Nephron progenitor cell (in vitro differentiated cells): Measurements from ENCODE around the gene ACP1.

Source experiments
- DNase-seq: peaks from one replicate; pipeline ENCODE4 v3.0.0; 2021
- H3K27ac Mint-ChIP-seq: 2 replicates; pipeline ENCODE4 v1.8.0; 2021; ENCODE audit warnings: mild to moderate bottlenecking, moderate library complexity, mixed read lengths
- H3K27me3 Mint-ChIP-seq: 2 replicates; pipeline ENCODE4 v1.8.0; 2021; ENCODE audit warnings: mild to moderate bottlenecking, low read depth, mixed read lengths; ENCODE audit not compliant: poor library complexity
- H3K36me3 Mint-ChIP-seq: 2 replicates; pipeline ENCODE4 v1.8.0; 2021; ENCODE audit warnings: low read depth, mixed read lengths
- H3K4me1 Mint-ChIP-seq: 2 replicates; pipeline ENCODE4 v1.8.0; 2021; ENCODE audit warnings: mixed read lengths
- H3K4me3 Mint-ChIP-seq: 2 replicates; pipeline ENCODE4 v1.8.0; 2021; ENCODE audit warnings: mild to moderate bottlenecking, moderate library complexity, mixed read lengths
- H3K9me3 Mint-ChIP-seq: 2 replicates; pipeline ENCODE4 v1.8.0; 2021; ENCODE audit warnings: mild to moderate bottlenecking, moderate library complexity, mixed read lengths
- CTCF ChIP-seq: fragments of 200-600 bp; sonication (generic); IDR thresholded peaks from 2 replicates; pipeline ENCODE4 v1.5.0; 2021; ENCODE audit warnings: antibody characterized with exemption

Gene ACP1

DNA sequence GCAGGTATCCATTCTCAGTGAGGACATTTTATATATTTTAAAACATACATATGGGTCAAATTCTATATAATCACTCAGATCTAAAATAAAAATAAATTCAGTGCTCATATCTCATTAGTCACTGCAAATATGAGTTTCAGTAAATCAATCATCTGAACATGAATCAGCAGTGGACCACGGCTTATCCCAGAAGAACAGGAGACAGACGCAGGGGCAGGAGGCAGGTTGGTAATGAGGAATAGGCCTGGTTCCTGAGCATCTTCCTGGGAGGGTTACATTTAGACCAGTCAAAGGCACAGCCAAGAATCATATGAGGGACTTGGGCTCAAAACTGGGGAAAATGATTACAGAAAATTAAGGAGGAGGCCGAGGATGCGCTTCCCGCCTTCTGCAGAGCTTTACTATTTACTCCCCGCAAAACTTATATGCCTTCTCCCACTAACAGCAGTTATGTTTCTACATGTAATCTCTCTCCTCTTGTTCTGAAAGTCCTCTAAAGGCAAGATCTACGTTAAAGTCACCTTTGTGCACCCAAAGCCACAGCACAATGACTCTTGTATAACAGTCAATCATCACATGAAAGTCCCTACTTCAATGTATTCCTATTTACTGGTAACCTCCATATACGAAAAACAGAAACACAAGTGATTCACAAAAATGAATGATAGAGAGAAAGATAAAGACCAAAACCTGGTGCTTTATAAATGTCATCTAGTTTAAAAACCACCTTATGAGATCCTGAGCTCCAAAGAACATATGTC, 36.0 kb upstream of the ACP1 start:
- no peak overlapping the region for H3K4me3 Mint-ChIP-seq
- H3K36me3 Mint-ChIP-seq, result peaks cover 53% of the 10 kb centered on the region
- no peak for TF ChIP-seq CTCF
- H3K27ac Mint-ChIP-seq, result no peak overlapping the region
- no peaks in the 10 kb centered on the region for H3K9me3 Mint-ChIP-seq
- no peaks in the 10 kb centered on the region for H3K27me3 Mint-ChIP-seq
- H3K4me1 Mint-ChIP-seq, result no peaks in the 10 kb centered on the region
- DNase-seq, result no peak

DNA sequence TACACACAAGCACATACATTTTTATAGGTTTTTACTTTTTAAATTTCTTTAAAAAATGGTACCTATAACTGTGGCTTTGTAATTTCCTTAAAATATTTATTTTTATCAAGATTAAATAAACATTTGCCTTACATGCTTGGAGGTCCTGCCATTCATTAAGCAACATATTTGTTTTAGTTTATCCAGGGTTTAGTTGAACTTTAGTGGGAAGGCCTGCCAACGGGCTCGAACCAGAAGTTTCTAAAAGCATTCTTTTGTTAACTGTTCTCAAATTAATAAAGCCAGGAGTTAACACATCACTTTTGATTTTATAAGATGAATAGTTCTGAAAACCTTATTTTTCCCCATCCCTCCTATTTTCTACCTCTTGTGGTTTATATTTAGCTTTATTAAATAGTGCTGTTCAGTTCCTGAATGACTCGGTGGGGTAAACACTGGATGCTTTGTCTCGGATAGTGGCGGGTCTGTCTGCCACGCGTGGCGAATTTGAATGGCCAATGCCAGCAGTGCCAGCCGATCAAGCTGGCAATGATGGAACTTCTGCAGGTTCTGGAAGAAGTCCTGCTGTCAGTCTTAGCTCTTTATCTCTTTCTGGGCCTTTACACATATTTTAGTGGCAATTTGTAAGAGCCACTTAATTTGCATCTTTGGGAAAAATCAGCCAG, 33.1 kb upstream of the ACP1 start:
- peaks cover 36% of the 10 kb centered on the region for H3K36me3 Mint-ChIP-seq
- no peak for DNase-seq
- no peaks in the 10 kb centered on the region for H3K9me3 Mint-ChIP-seq
- no peak overlapping the region for H3K4me3 Mint-ChIP-seq
- no peaks in the 10 kb centered on the region for H3K27me3 Mint-ChIP-seq
- peak overlapping the region; percentile 39 for H3K27ac Mint-ChIP-seq
- TF ChIP-seq CTCF, result no peak
- no peaks in the 10 kb centered on the region for H3K4me1 Mint-ChIP-seq

DNA sequence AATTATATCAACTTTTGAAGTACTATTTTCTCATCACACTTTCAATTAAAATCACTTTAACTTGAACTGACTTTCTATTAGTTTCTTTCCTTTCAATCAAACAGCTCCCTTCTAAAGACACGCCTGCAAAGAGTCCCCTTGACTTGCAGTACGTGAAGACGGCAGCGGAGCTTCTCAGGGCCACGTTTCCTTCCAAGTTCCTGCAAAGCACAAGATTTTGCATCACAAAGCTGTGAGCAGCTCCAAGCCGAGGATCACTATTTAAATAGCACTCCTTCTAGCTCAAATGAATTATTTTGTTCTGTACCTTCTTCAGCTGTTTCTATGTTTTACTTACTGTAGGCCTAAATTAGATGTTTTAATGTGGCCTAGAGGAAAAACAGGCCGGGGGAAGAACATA, 31.7 kb upstream of the ACP1 start:
- Mint-ChIP-seq H3K4me3 (no peak overlapping the region), H3K4me1 (peaks cover 2% of the 10 kb centered on the region), H3K9me3 (no peaks in the 10 kb centered on the region), H3K36me3 (peaks cover 23% of the 10 kb centered on the region), H3K27me3 (no peaks in the 10 kb centered on the region), H3K27ac (peak overlapping the region; percentile 79)
- DNase-seq, result no peak
- no peak for TF ChIP-seq CTCF

DNA sequence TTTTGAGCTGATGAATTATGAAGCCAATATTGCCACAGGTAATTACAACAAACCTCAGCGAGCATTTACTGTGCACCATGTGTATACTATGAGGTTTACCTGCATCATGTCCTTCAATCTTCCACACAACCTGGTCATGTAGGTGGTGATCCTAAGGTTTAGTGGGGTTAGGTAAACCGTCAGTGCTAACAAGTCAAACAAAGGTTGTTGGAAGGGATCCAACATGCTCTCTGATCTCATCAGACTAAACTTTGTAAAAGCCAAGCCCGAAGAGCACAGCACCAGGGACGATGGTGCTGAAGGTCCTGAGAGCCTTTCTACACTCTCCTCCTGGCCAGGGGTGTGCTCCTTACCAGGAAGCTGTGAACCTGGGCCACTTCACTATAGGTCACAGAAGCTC, 30.3 kb upstream of the ACP1 start:
- no peak for TF ChIP-seq CTCF
- no peak for DNase-seq

GRCh38 chr2:236993-237539, 27.7 kb upstream of the ACP1 start:
- Mint-ChIP-seq H3K27me3 (no peaks in the 10 kb centered on the region), H3K36me3 (peaks cover 35% of the 10 kb centered on the region), H3K9me3 (peaks cover 10% of the 10 kb centered on the region), H3K4me1 (peaks cover 13% of the 10 kb centered on the region), H3K27ac (no peak overlapping the region), H3K4me3 (no peak overlapping the region)
- no peak for TF ChIP-seq CTCF
- DNase-seq, result no peak

More for the DNA sequence above, 30.3 kb upstream of the ACP1 start:
- Mint-ChIP-seq H3K27ac (no peak overlapping the region), H3K36me3 (peaks cover 14% of the 10 kb centered on the region), H3K27me3 (no peaks in the 10 kb centered on the region), H3K9me3 (no peaks in the 10 kb centered on the region), H3K4me3 (no peak overlapping the region), H3K4me1 (peaks cover 13% of the 10 kb centered on the region)
